Measurements from ENCODE around the gene MBTD1.

Gene MBTD1

DNA sequence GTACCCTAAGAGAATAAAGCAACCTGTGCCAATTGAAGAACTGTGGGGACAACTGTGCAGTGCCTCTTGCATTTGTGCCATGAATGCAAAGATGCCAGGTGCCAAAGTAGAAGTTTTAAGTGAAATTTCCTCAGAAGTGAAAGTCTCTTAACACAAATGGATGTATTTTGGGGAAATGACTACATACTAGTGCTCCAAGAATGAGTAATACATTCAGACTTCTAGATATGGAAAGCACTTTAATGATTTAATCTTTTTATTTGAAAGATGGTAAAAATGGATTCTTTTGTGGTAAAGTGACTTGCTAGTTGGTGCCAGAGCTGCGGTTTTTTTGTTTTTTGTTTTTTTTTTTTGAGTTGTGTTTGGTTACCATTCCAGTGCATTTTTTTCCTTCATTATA is 15.5 kb upstream of the MBTD1 start:
- TF ChIP-seq CTCF (IDR thresholded peaks at IDR 0.05): no peak

GRCh38 chr17:51272812-51273211 is 13.0 kb upstream of the MBTD1 start:
- TF ChIP-seq CTCF (IDR thresholded peaks at IDR 0.05): no peak

DNA sequence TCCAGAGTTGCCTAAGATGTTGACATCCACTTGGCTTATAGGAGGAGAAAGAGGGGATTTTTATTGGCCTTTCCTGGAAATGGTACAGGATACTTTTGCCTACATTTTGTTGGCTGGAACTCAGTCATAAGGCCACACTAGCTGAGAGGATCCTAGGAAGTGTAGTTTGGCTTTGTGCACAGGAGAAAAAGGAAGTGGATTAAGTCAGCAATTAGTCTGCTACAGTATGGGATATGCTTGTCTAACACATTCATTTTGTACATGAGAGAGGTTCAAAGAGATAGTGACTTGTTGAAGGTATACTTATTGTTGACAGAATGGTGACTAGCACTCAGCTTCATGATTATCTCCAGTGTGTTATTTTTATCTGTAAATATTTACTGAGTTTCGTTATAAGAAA is 10.8 kb upstream of the MBTD1 start:
- no peak for TF ChIP-seq CTCF (IDR thresholded peaks at IDR 0.05)

- TF ChIP-seq CTCF (IDR thresholded peaks at IDR 0.05): no peak
Measured at GRCh38 chr17:51269991-51270390, 10.1 kb upstream of the MBTD1 start.

DNA sequence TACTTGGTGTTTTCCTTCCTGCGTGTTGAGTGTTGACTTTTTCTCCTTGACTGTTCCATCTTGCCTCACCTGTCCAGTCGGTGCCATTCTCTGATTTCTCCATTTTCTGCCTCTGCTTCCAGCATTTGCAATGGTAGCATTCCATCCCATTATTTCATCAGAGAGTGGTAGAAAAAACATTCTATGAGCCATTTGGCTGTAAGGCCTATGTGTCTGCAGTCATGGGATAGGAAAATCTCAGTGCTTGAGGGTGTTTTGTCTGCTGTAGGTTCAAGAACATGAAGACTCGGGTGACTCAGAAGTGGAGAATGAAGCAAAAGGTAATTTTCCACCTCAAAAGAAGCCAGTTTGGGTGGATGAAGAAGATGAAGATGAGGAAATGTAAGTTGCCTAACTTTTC is 3.2 kb upstream of the MBTD1 start:
- no peak for TF ChIP-seq CTCF (IDR thresholded peaks at IDR 0.05)

- no peak for TF ChIP-seq CTCF (IDR thresholded peaks at IDR 0.05)
Measured at GRCh38 chr17:51261024-51261963, 1.4 kb upstream of the MBTD1 start.

DNA sequence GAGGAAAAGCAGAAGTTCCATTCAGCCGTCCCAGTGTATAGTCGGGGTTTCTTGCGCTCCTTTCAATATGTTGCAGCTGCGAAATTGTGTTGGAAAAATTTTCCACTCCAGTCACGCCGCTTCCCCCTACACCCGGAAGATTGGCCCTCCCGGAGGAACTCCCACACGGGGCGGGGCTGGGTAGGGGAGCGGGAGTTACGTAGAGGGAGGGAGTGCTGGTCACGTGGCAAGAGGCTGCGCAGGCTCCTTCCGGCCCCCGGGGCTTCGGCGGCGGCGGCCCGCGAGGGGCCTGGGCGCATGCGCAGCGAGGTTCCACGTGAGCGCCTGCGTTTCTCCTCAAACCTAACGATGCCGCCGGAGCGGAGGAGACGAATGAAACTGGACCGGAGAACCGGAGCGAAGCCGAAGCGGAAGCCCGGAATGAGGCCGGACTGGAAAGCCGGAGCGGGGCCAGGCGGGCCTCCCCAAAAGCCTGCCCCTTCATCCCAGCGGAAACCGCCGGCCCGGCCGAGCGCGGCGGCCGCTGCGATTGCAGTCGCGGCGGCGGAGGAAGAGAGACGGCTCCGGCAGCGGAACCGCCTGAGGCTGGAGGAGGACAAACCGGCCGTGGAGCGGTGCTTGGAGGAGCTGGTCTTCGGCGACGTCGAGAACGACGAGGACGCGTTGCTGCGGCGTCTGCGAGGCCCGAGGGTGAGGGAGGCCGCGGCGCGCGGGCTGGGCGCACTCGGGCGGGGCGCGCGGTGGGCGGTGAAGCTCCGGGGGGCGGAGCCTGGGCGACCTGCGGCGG is 581 bp upstream of the MBTD1 start, which contains the start of gene UTP18:
TSS of gene UTP18 (plus strand) at position 310 of the 787 bp plus-strand sequence. CDS start at position 349, 39 bp downstream.
- no peak for TF ChIP-seq CTCF (IDR thresholded peaks at IDR 0.05)

Measured in LNCAP (cell line).